H1 (cell line): ENCODE results near the gene PDGFB.

Experiments
- BACH1 ChIP-seq: IDR thresholded peaks from 2 replicates; pipeline ENCODE4 v1.6.1; 2012; ENCODE audit warnings: low read length, improper control_type of control experiment
- CBX8 ChIP-seq: fragments of 300-800, 300-1000 bp; sonication (generic); IDR thresholded peaks from 2 replicates; pipeline ENCODE4 v1.7.1; 2016; ENCODE audit warnings: low read depth, low read length, borderline replicate concordance
- EP300 ChIP-seq, 2 experiments: IDR thresholded peaks; 1 replicate in 1 of 2; 2 replicates in 1 of 2; pipeline ENCODE4 v1.6.1; 2011 to 2012; ENCODE audit warnings: low read depth in 2 of 2, low read length in 2 of 2, mild to moderate bottlenecking in 2 of 2, borderline replicate concordance in 1 of 2, inconsistent platforms in 1 of 2, moderate library complexity in 1 of 2
- JUND ChIP-seq: IDR thresholded peaks from 2 replicates; pipeline ENCODE4 v1.6.1; 2011; ENCODE audit warnings: mild to moderate bottlenecking, improper control_type of control experiment, low read length
- POLR2A ChIP-seq, 2 experiments: IDR thresholded peaks; 1 replicate in 1 of 2; 2 replicates in 1 of 2; pipeline ENCODE4 v1.6.1; 2011; ENCODE audit warnings: low read depth in 2 of 2, low read length in 2 of 2, mild to moderate bottlenecking in 2 of 2; ENCODE audit errors: control extremely low read depth in 1 of 2
- RFX5 ChIP-seq: IDR thresholded peaks from 2 replicates; pipeline ENCODE4 v1.6.1; 2011; ENCODE audit warnings: low read depth, low read length, improper control_type of control experiment, borderline replicate concordance
- SP4 ChIP-seq: IDR thresholded peaks from 2 replicates; pipeline ENCODE4 v1.6.1; 2012; ENCODE audit warnings: low read length, inconsistent platforms
- TF ChIP-seq, protein P1 (sequence below), 3 experiments: IDR thresholded peaks; 1 replicate in 2 of 3; 2 replicates in 1 of 3; pipeline versions ENCODE4 v1.5.1 to v1.6.1; 2011; ENCODE audit warnings: low read length in 3 of 3, mild to moderate bottlenecking in 3 of 3, inconsistent platforms in 2 of 3, low read depth in 1 of 3, moderate library complexity in 1 of 3; ENCODE audit not compliant: insufficient read depth in 1 of 3; ENCODE audit errors: control extremely low read depth in 1 of 3
- TF ChIP-seq, protein P2 (sequence below): IDR thresholded peaks from 2 replicates; pipeline ENCODE4 v1.6.1; 2011; ENCODE audit warnings: low read depth, mild to moderate bottlenecking, low read length; ENCODE audit not compliant: insufficient read depth
- TF ChIP-seq, protein P3 (sequence below): IDR thresholded peaks from 2 replicates; pipeline ENCODE4 v1.6.1; 2012; ENCODE audit warnings: inconsistent platforms
- TF ChIP-seq, protein P4 (sequence below): IDR thresholded peaks from 2 replicates; pipeline ENCODE4 v1.6.1; 2012; ENCODE audit warnings: inconsistent platforms

DNA sequence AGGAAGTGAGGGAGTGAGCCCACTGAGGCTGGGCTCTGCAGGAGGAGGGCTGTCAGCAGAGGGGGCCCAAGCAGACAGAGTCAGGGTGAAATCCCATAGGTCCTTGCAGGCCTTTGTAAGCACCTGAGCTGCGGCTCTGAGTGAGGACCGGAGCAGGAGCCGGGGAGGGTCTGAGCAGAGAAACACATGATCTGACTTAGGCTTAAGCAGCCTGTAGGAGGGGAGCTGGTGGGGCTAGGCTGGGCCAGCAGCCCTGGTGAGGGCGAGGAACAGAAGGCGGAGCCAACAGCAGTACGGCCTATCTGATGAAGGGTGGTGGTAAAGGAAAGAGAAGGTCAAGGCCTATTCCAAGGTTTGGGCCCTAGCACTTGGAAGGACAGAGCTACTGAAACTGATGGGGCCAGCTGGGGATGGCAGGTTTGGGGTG lies 65.4 kb downstream of the PDGFB start:
- TF ChIP-seq, protein P1, sequence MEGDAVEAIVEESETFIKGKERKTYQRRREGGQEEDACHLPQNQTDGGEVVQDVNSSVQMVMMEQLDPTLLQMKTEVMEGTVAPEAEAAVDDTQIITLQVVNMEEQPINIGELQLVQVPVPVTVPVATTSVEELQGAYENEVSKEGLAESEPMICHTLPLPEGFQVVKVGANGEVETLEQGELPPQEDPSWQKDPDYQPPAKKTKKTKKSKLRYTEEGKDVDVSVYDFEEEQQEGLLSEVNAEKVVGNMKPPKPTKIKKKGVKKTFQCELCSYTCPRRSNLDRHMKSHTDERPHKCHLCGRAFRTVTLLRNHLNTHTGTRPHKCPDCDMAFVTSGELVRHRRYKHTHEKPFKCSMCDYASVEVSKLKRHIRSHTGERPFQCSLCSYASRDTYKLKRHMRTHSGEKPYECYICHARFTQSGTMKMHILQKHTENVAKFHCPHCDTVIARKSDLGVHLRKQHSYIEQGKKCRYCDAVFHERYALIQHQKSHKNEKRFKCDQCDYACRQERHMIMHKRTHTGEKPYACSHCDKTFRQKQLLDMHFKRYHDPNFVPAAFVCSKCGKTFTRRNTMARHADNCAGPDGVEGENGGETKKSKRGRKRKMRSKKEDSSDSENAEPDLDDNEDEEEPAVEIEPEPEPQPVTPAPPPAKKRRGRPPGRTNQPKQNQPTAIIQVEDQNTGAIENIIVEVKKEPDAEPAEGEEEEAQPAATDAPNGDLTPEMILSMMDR (IDR thresholded peaks at IDR 0.05; ENCODE audit: control extremely low read depth in 1 of 3, insufficient read depth in 1 of 3, low read depth in 1 of 3, low read length in 3 of 3), result no peak
- TF ChIP-seq EP300 (IDR thresholded peaks at IDR 0.05; ENCODE audit: borderline replicate concordance in 1 of 2, low read depth in 2 of 2, low read length in 2 of 2) (no peak), CBX8 (no peak), JUND (no peak), BACH1 (no peak), RFX5 (no peak), SP4 (no peak), POLR2A (IDR thresholded peaks at IDR 0.05; ENCODE audit: control extremely low read depth in 1 of 2, low read depth in 2 of 2, low read length in 2 of 2) (no peak)
- TF ChIP-seq, protein P2, sequence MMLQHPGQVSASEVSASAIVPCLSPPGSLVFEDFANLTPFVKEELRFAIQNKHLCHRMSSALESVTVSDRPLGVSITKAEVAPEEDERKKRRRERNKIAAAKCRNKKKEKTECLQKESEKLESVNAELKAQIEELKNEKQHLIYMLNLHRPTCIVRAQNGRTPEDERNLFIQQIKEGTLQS, result no peak
- TF ChIP-seq, protein P3, sequence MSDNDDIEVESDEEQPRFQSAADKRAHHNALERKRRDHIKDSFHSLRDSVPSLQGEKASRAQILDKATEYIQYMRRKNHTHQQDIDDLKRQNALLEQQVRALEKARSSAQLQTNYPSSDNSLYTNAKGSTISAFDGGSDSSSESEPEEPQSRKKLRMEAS, result peak; percentile 27; the same call in 1 of the 2 replicates
- TF ChIP-seq, protein P4, sequence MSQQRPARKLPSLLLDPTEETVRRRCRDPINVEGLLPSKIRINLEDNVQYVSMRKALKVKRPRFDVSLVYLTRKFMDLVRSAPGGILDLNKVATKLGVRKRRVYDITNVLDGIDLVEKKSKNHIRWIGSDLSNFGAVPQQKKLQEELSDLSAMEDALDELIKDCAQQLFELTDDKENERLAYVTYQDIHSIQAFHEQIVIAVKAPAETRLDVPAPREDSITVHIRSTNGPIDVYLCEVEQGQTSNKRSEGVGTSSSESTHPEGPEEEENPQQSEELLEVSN, result no peak
